AG04449 (cell line): ENCODE measurements around the gene EIPR1.

ENCODE experiments used
- CTCF ChIA-PET: fragments of 350-600 bp; formaldehyde crosslinking; extraction: SDS; loops from one replicate; lab custom pipeline; 2021; ENCODE audit warnings: antibody characterized with exemption; lab: Yijun Ruan, JAX
- POLR2A ChIA-PET: fragments of 400-600, 350-600 bp; formaldehyde crosslinking; extraction: SDS; loops from one replicate; lab custom pipeline; 2020; ENCODE audit warnings: antibody characterized with exemption, inconsistent platforms; lab: Yijun Ruan, JAX
- DNase-seq: peaks from one replicate; pipeline ENCODE4 v3.0.0-alpha.2; 2010; ENCODE audit warnings: low read depth, low spot score
- H3K4me3 ChIP-seq: 2 replicates; pipeline ENCODE4 v1.5.1; 2011; ENCODE audit warnings: low read depth, mild to moderate bottlenecking, control low read depth, low read length
- CTCF ChIP-seq: IDR thresholded peaks from one replicate; pipeline ENCODE4 v1.5.1; 2011; ENCODE audit warnings: mild to moderate bottlenecking, moderate library complexity, low read length, control low read depth, inconsistent platforms; ENCODE audit not compliant: insufficient read depth; ENCODE audit errors: missing control alignments

Gene EIPR1

GRCh38 chr2:3312576-3313345, 64.9 kb downstream of the EIPR1 start:
- ChIA-PET CTCF (interaction anchor here (0.8 kb wide), 2 partner anchors 10 to 111 kb away, joined by 3 read pairs; no protein-coding TSS in a partner anchor), POLR2A (no interaction called here)
- DNase-seq, result no peak
- H3K4me3 ChIP-seq, result no peak overlapping the region
- no peak for TF ChIP-seq CTCF

GRCh38 chr2:3311601-3312000, 66.0 kb downstream of the EIPR1 start:
- CTCF ChIA-PET, result interaction anchor here (0.8 kb wide), 1 partner anchor 112 kb away, joined by 3 read pairs; no protein-coding TSS in a partner anchor
- no peak for TF ChIP-seq CTCF
- no peak for DNase-seq
- no peak overlapping the region for H3K4me3 ChIP-seq
- POLR2A ChIA-PET, result no interaction called here

DNA sequence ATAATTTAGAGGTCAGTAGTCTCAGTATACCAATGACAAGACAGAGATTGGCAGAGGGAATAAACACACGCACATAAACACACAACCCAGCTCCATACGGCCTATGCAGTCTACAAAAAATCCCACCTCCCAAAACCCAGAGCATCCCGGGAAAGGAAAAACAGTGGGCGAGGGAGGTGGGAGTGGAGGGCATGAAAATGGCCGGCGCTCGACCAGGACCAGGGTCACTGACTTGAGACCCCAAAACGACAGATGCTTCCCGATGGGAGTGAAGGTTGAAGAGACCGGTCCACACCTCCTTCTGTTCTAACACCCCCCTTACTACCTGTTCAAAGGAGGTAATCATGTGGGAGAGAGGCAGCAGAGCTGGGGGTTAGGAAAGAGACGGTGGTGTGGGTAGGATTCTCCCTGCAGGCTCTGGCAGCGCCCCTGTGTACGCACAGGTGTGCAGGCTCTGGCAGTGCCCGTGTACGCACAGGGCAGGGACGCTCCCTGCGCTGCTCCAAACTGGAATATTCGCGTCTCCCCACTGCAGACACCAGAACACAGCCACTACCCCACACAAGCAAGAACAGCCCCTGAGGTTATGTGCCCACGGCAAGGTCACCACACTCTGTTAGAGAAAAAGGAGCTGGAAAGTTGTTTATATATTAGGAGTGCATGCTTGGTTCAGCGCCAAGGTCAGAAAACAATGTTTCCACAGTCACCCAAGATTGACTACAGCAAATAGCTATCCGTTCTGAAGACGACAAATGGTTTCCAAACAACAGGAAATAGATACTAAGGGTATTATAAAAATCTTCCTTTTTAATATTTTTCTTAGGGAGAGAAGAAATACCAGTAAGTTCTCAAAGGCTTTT, 67.9 kb downstream of the EIPR1 start:
- no peak overlapping the region for H3K4me3 ChIP-seq
- TF ChIP-seq CTCF, result no peak
- CTCF ChIA-PET, result no interaction called here
- no peak for DNase-seq
- POLR2A ChIA-PET, result no interaction called here

- POLR2A ChIA-PET, result no interaction called here
- DNase-seq, result no peak
- no peak overlapping the region for H3K4me3 ChIP-seq
- CTCF ChIA-PET, result no interaction called here
- no peak for TF ChIP-seq CTCF
Measured at GRCh38 chr2:3307901-3308300, 69.7 kb downstream of the EIPR1 start.

- ChIA-PET POLR2A (no interaction called here), CTCF (no interaction called here)
- TF ChIP-seq CTCF, result no peak
- H3K4me3 ChIP-seq, result no peak overlapping the region
- no peak for DNase-seq
Measured at GRCh38 chr2:3307236-3307635, 70.4 kb downstream of the EIPR1 start.

DNA sequence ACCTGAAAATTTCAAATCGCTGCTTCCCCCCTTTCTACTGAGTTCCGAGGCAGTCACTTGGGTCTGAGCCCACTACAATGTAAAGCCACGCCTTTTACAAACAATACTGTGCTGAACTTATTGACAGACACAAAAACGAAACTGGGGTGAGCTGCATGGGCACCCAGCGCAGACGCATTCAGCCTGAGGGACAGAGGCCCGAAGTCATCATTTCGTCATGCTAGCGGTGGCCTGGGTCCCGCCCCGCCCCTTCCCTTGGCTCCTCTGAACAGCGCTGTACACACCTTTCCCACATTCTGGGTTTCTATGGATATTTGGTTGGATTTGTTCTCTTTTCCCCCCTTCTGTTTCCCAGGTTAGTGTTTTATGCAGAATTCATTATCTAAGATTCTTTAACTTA, 71.7 kb downstream of the EIPR1 start:
- no peak overlapping the region for H3K4me3 ChIP-seq
- no peak for DNase-seq
- CTCF ChIA-PET, result no interaction called here
- no peak for TF ChIP-seq CTCF
- POLR2A ChIA-PET, result no interaction called here
